Liver (tissue), 9 donors: ENCODE measurements around the gene RPL27A. TPM values are rescaled to one million over a fixed set of nuclear protein-coding genes. Genes with fewer than 3 reads are reported as not detected.

Source experiments
- DNase-seq: peaks from one replicate; pipeline ENCODE4 v3.0.0-alpha.2; 2017; ENCODE audit warnings: low spot score
- H3K27ac ChIP-seq, 2 donors: one replicate each; pipeline ENCODE4 v1.7.0; 2013; ENCODE audit warnings: inconsistent platforms in 2 of 2, low read length in 2 of 2, control low read depth in 1 of 2, low read depth in 1 of 2, mild to moderate bottlenecking in 1 of 2
- H3K27me3 ChIP-seq, 4 donors: one replicate each; pipeline versions ENCODE4 v1.6.1 to v1.7.0; 2013; ENCODE audit warnings: low read length in 3 of 4, inconsistent platforms in 1 of 4, mild to moderate bottlenecking in 1 of 4, moderate library complexity in 1 of 4; ENCODE audit not compliant: control insufficient read depth in 4 of 4, insufficient read depth in 4 of 4
- H3K36me3 ChIP-seq, 4 donors: one replicate each; pipeline versions ENCODE4 v1.6.1 to v1.7.0; 2013; ENCODE audit warnings: low read length in 3 of 4, mild to moderate bottlenecking in 3 of 4, low read depth in 1 of 4, moderate library complexity in 1 of 4; ENCODE audit not compliant: control insufficient read depth in 4 of 4, insufficient read depth in 3 of 4
- H3K4me1 ChIP-seq, 4 donors: one replicate each; pipeline versions ENCODE4 v1.6.1 to v1.7.0; 2013; ENCODE audit warnings: low read length in 3 of 4, mild to moderate bottlenecking in 3 of 4, moderate library complexity in 1 of 4; ENCODE audit not compliant: control insufficient read depth in 4 of 4, insufficient read depth in 4 of 4
- H3K4me3 ChIP-seq, 3 donors: one replicate each; pipeline versions ENCODE4 v1.6.1 to v1.7.0; 2013; ENCODE audit warnings: low read length in 3 of 3, control low read depth in 1 of 3, low read depth in 1 of 3, mild to moderate bottlenecking in 1 of 3
- H3K9ac ChIP-seq, 2 donors: one replicate each; pipeline ENCODE4 v1.7.0; 2013; ENCODE audit warnings: low read length in 2 of 2, mild to moderate bottlenecking in 2 of 2, moderate library complexity in 2 of 2, control low read depth in 1 of 2, low read depth in 1 of 2
- H3K9me3 ChIP-seq, 4 donors: one replicate each; pipeline versions ENCODE4 v1.6.1 to v1.7.0; 2013; ENCODE audit warnings: low read length in 3 of 4; ENCODE audit not compliant: control insufficient read depth in 4 of 4
- EGR1 ChIP-seq, 2 donors: IDR thresholded peaks; 2 replicates each; pipeline ENCODE4 v1.6.1; 2016 to 2018; ENCODE audit warnings: antibody characterized with exemption in 2 of 2, low read depth in 2 of 2
- FOXA1 ChIP-seq: IDR thresholded peaks from 2 replicates; pipeline ENCODE4 v1.6.1; 2016; ENCODE audit warnings: antibody characterized with exemption
- FOXA2 ChIP-seq: IDR thresholded peaks from 2 replicates; pipeline ENCODE4 v1.6.1; 2016; ENCODE audit warnings: antibody characterized with exemption
- GABPA ChIP-seq, 2 donors: IDR thresholded peaks in 1 of 2; conservative IDR thresholded peaks in 1 of 2; 2 replicates each; pipeline ENCODE4 v1.6.1; 2016; ENCODE audit warnings: antibody characterized with exemption in 2 of 2, mild to moderate bottlenecking in 1 of 2, moderate library complexity in 1 of 2
- HNF4G ChIP-seq: IDR thresholded peaks from 2 replicates; pipeline ENCODE4 v1.6.1; 2016; ENCODE audit warnings: antibody characterized with exemption
- JUND ChIP-seq, 2 donors: IDR thresholded peaks; 2 replicates each; pipeline ENCODE4 v1.6.1; 2016; ENCODE audit warnings: antibody characterized with exemption in 2 of 2
- NR2F2 ChIP-seq: IDR thresholded peaks from 2 replicates; pipeline ENCODE4 v1.6.1; 2016; ENCODE audit warnings: antibody characterized with exemption
- RAD21 ChIP-seq, 2 donors: IDR thresholded peaks; 2 replicates each; pipeline ENCODE4 v1.6.1; 2016; ENCODE audit warnings: antibody characterized with exemption in 2 of 2, mild to moderate bottlenecking in 2 of 2
- RXRA ChIP-seq, 2 donors: IDR thresholded peaks; 2 replicates each; pipeline ENCODE4 v1.6.1; 2017 to 2018; ENCODE audit warnings: antibody characterized with exemption in 2 of 2, mild to moderate bottlenecking in 1 of 2
- SP1 ChIP-seq: IDR thresholded peaks from 2 replicates; pipeline ENCODE4 v1.6.1; 2018; ENCODE audit warnings: antibody characterized with exemption, mild to moderate bottlenecking
- TAF1 ChIP-seq: conservative IDR thresholded peaks from 2 replicates; pipeline ENCODE4 v1.6.1; 2016; ENCODE audit warnings: antibody characterized with exemption, mild to moderate bottlenecking
- YY1 ChIP-seq: IDR thresholded peaks from 2 replicates; pipeline ENCODE4 v1.6.1; 2016; ENCODE audit warnings: antibody characterized with exemption, mild to moderate bottlenecking
- WGBS: extraction: QIAGEN DNeasy Blood & Tissue Kit; methylation state at CpG from one replicate; pipeline ENCODE4 v1.1.7; 2013; 5-methylcytosine and 5-hydroxymethylcytosine counted together
- polyA plus RNA-seq, 2 donors: library from polyadenylated mRNA; stranded (reverse) in 1 of 2; unstranded in 1 of 2; fragments of 200-250 nt in 1 of 2; fragments of >200 nt in 1 of 2; fragmentation: Nextera tagmentation in 1 of 2; extraction: Ambion mirVana in 1 of 2; gene quantifications; one replicate each; pipeline versions ENCODE4 v1.2.1 to v1.2.3, GENCODE V29; 2013 to 2015
- total RNA-seq, 2 donors: library from RNA; depleted of rRNA; stranded (reverse); fragments of >200 nt; gene quantifications; one replicate each; pipeline ENCODE4 v1.2.3, GENCODE V29; 2014
- TF ChIP-seq, protein P1 (sequence below): IDR thresholded peaks from 2 replicates; pipeline ENCODE4 v1.6.1; 2016; ENCODE audit warnings: antibody characterized with exemption, mild to moderate bottlenecking
- TF ChIP-seq, protein P2 (sequence below): IDR thresholded peaks from 2 replicates; pipeline ENCODE4 v1.6.1; 2016; ENCODE audit warnings: antibody characterized with exemption
- TF ChIP-seq, protein P3 (sequence below): IDR thresholded peaks from 2 replicates; pipeline ENCODE4 v1.6.1; 2016; ENCODE audit warnings: antibody characterized with exemption
- donor health status: healthy.
- donor health status: healthy.
- donor health status: healthy.
- donor health status: healthy.
- donor health status: healthy.

The RPL27A gene
- total and polyA plus RNA-seq, 4 donors, result 178 to 928 (median 570) TPM

DNA sequence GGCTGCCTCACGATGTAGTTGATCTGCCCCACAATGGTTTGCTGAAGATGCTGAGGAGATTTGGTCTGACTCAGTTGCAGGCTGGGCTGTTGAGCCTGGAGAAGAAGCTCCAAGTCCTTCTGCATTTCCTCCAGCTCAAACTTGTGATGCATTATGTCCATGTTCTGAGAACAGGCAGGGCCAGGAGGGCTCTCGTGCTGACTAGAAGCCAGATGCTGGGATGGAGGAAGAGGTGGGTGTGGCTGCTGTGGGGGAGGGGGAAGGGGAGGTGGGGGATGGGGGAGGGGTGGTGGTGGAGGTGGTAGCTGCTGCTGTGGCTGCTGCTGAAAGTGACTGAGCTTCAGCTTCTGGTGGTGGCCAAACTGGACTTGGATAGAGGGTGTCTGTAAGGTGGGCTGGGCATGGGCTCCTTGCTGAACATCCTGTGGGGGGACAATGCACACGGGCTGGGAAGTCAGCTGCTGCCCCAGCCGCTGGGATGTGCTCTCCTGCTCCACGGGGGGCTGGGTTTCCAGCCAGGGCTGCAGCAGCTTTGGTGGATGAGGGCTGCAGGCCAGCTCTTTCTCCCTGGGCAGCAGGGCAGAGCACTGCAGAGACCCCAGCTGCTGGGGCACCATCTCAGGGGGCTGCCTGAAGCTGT is 42.2 kb upstream of the RPL27A start (continued):
- TF ChIP-seq, protein P1, sequence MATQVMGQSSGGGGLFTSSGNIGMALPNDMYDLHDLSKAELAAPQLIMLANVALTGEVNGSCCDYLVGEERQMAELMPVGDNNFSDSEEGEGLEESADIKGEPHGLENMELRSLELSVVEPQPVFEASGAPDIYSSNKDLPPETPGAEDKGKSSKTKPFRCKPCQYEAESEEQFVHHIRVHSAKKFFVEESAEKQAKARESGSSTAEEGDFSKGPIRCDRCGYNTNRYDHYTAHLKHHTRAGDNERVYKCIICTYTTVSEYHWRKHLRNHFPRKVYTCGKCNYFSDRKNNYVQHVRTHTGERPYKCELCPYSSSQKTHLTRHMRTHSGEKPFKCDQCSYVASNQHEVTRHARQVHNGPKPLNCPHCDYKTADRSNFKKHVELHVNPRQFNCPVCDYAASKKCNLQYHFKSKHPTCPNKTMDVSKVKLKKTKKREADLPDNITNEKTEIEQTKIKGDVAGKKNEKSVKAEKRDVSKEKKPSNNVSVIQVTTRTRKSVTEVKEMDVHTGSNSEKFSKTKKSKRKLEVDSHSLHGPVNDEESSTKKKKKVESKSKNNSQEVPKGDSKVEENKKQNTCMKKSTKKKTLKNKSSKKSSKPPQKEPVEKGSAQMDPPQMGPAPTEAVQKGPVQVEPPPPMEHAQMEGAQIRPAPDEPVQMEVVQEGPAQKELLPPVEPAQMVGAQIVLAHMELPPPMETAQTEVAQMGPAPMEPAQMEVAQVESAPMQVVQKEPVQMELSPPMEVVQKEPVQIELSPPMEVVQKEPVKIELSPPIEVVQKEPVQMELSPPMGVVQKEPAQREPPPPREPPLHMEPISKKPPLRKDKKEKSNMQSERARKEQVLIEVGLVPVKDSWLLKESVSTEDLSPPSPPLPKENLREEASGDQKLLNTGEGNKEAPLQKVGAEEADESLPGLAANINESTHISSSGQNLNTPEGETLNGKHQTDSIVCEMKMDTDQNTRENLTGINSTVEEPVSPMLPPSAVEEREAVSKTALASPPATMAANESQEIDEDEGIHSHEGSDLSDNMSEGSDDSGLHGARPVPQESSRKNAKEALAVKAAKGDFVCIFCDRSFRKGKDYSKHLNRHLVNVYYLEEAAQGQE, result no peak
- no peak for TF ChIP-seq RXRA (IDR thresholded peaks at IDR 0.05)

DNA sequence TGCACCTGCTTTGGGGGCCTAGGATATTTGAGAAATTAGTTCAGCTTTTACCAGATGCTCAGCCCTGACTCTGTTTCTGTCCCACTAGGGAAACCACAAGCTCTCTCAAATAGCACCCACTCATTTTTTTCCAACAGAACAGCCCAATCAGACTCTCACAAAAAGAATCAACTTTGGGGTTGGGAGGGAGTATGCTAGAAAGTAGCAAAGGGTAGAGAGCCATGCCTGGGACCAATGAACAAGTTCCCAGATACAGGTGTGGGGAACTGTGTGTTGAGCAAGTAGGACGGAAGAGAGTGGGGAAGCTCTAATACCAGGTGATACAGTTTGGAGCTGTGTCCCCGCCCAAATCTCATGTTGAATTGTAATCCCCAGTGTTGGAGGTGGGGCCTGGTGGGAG is 41.3 kb upstream of the RPL27A start:
- H3K27me3 ChIP-seq, result no peaks in the 10 kb centered on the region
- no peak overlapping the region for H3K4me3 ChIP-seq
- 98% methylated on average over 2 of the region's 2 CpGs for WGBS
- no peaks in the 10 kb centered on the region for H3K4me1 ChIP-seq
- peaks cover 0 to 4% (median 1%) of the 10 kb centered on the region in 4 donors for H3K9me3 ChIP-seq
- no peak overlapping the region for H3K9ac ChIP-seq
- peaks cover 17 to 85% (median 64%) of the 10 kb centered on the region in 4 donors for H3K36me3 ChIP-seq
- TF ChIP-seq RAD21 (IDR thresholded peaks at IDR 0.05) (no peak), SP1 (no peak), TAF1 (no peak)
- TF ChIP-seq, protein P2, sequence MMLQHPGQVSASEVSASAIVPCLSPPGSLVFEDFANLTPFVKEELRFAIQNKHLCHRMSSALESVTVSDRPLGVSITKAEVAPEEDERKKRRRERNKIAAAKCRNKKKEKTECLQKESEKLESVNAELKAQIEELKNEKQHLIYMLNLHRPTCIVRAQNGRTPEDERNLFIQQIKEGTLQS, result no peak
- H3K27ac ChIP-seq, result no peak overlapping the region
- no peak for DNase-seq

DNA sequence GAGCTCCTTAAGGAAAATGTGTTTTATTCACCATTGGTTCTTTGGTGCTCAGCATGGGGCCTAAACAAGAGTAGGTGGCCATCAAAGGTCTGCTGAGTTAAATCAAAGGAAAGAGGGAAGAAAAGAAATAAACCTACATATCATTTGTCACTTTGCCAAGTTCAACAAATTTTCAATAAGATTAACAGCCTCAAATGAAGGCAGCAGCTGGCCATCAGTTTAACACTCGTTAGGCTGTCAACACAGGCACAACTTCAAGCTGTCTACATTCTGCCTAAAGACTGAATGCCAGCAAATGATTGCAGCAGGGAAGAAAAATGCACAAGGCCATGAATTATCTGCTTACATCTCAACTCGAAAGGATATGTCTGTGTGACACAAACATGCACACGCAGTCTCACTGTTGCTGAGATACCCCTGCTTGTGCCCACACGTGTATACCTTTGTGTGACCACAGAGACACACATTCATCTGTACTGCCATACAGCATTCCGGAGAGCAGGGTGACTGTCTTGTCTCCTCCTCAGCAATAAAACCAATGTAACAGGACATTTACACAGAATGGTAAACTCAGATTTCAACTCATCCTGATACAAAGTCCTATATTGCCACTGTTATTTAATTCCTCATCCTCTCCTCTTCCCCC is 40.3 kb upstream of the RPL27A start:
- H3K9me3 ChIP-seq, result no peaks in the 10 kb centered on the region
- peaks cover 17 to 82% (median 65%) of the 10 kb centered on the region in 4 donors for H3K36me3 ChIP-seq
- H3K4me1 ChIP-seq, result no peaks in the 10 kb centered on the region
- no peaks in the 10 kb centered on the region for H3K27me3 ChIP-seq
- no peak overlapping the region for H3K27ac ChIP-seq
- no peak overlapping the region for H3K9ac ChIP-seq
- WGBS, result 92% methylated on average over 5 of the region's 5 CpGs
- H3K4me3 ChIP-seq, result no peak overlapping the region
- no peak for DNase-seq
- no peak for TF ChIP-seq NR2F2
- no peak for TF ChIP-seq YY1
- TF ChIP-seq GABPA (IDR thresholded peaks at IDR 0.05 in 1 of 2, conservative IDR thresholded peaks at IDR 0.05 in 1 of 2), result no peak
- no peak for TF ChIP-seq TAF1
- TF ChIP-seq, protein P2, result no peak
- no peak for TF ChIP-seq HNF4G
- TF ChIP-seq JUND (IDR thresholded peaks at IDR 0.05), result no peak
- TF ChIP-seq, protein P1, result no peak
- no peak for TF ChIP-seq FOXA2
- no peak for TF ChIP-seq RAD21 (IDR thresholded peaks at IDR 0.05)
- TF ChIP-seq EGR1 (IDR thresholded peaks at IDR 0.05; ENCODE audit: low read depth in 2 of 2), result no peak
- no peak for TF ChIP-seq SP1
- TF ChIP-seq, protein P3, sequence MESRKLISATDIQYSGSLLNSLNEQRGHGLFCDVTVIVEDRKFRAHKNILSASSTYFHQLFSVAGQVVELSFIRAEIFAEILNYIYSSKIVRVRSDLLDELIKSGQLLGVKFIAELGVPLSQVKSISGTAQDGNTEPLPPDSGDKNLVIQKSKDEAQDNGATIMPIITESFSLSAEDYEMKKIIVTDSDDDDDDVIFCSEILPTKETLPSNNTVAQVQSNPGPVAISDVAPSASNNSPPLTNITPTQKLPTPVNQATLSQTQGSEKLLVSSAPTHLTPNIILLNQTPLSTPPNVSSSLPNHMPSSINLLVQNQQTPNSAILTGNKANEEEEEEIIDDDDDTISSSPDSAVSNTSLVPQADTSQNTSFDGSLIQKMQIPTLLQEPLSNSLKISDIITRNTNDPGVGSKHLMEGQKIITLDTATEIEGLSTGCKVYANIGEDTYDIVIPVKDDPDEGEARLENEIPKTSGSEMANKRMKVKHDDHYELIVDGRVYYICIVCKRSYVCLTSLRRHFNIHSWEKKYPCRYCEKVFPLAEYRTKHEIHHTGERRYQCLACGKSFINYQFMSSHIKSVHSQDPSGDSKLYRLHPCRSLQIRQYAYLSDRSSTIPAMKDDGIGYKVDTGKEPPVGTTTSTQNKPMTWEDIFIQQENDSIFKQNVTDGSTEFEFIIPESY, result no peak
- no peak for TF ChIP-seq FOXA1
- TF ChIP-seq RXRA (IDR thresholded peaks at IDR 0.05), result no peak
